GM21360 (cell line): ENCODE results near the gene DGKA.
A peak's percentile ranks its signal among the peaks of the same experiment; 100 is the strongest.
"Not testable (repeated sequence)": the region's sequence is repeated elsewhere in the genome, so short reads cannot be mapped to it uniquely, and the experiment has no call there.

Source experiments
- ATAC-seq: cut with Tn5 transposase; IDR thresholded peaks from one replicate; pipeline ENCODE4 v1.9.1; 2021; ENCODE audit warnings: mild to moderate bottlenecking, moderate library complexity; ENCODE audit not compliant: unreplicated experiment

Gene DGKA

DNA sequence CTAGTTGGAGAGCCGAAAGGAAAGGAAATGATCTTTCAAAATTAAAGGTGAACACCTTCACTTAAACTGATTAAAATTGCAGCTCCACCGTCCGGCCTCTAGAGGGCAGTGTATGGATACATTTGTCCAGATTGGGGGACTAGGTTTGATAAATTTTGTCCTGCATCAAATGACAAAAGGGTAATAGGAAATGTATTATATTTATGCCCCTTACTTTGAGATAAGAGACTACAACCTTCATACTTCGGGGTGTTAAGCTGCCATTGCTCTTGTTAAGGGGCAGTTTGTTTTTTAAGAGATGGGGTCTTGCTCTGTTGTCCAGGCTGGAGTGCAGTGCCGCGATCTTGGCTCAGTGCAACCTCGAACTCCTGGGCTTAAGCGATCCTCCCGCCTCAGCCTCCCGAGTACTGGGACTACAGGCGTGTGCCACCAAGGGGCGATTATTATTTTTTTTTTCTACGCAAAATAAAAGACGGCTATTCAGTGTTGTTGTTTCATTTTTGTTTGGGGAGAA lies 65.3 kb downstream of the DGKA start:
- no peak for ATAC-seq

GRCh38 chr12:55996715-55997534 lies 66.0 kb downstream of the DGKA start, which contains the start of gene SUOX:
SUOX (plus strand) TSS chr12:55997276; CDS start chr12:56002222, 4,946 bp downstream.
- peak; percentile 98 for ATAC-seq

DNA sequence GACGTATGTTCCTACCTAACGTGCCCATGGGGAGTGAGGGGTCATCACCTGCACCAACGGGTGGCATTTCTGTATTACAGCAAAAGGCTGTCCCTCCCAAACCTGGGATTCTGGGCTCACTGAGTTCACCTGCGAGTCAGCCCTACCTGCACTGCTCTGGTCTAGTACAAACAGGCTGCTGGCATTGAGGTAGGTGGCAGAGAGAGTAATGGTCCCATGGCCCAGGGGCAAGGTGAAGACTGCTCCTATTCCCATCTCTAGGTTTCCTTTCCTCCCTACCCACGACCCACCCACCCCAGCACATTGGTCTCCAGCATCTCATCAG lies 66.5 kb downstream of the DGKA start:
- ATAC-seq = no peak

DNA sequence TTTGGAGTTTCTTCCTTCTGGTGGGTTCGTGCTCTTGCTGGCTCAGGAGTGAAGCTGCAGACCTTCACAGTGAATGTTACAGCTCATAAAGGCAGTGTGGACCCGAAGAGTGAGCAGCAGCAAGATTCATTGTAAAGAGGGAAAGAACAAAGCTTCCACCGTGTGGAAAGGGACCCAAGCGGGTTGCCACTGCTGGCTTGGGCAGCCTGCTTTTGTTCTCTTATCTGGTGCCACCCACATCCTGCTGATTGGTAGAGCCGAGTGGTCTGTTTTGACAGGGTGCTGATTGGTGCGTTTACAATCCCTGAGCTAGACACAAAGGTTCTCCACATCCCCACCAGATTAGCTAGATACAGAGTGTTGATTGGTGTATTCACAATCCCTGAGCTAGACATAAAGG lies 68.6 kb downstream of the DGKA start:
- not testable (repeated sequence) for ATAC-seq

GRCh38 chr12:55999999-56000540 lies 69.1 kb downstream of the DGKA start:
- ATAC-seq = not testable (repeated sequence)

GRCh38 chr12:56001487-56002100 lies 70.6 kb downstream of the DGKA start:
- ATAC-seq = no peak

DNA sequence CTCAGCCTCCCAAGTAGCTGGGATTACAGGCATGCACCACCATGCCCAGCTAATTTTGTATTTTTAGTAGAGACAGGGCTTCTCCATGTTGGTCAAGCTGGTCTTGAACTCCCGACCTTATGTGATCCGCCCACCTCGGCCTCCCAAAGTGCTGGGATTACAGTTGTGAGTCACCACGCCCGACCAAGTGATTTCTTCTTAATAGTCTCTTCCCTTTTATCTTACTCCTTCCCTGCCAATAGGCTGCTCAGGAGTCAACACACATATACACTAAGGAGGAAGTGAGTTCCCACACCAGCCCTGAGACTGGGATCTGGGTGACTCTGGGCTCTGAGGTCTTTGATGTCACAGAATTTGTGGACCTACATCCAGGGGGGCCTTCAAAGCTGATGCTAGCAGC lies 72.4 kb downstream of the DGKA start:
- ATAC-seq = not testable (repeated sequence)
